ENCODE data around the gene PPY.
"Not testable (repeated sequence)": the region's sequence is repeated elsewhere in the genome, so short reads cannot be mapped to it uniquely, and the experiment has no call there.

Gene PPY

GRCh38 chr17:43966276-43966675, 24.0 kb upstream of the PPY start:
- no peak for DNase-seq (ENCODE audit: low read depth in 3 of 3)

DNA sequence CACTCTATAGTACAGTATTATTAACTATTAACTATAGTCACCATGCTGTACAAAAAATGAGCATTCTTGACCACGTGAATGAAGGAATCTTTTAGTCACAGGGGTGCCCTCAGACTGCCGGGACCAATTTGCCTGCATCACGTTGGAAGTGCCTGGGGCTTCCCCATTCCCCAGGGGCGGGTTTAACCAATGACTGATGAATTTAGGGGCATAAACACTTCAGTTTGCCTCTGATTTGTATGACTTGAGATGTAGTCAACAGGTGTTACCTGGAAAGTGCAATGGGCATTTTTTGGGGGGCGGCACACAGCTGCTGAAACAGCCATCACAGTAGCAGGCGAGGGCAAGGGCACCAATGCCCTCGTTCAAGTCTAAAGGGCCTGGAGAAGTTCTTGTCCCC, 20.2 kb upstream of the PPY start:
- DNase-seq (ENCODE audit: low read depth in 3 of 3) = no peak

DNA sequence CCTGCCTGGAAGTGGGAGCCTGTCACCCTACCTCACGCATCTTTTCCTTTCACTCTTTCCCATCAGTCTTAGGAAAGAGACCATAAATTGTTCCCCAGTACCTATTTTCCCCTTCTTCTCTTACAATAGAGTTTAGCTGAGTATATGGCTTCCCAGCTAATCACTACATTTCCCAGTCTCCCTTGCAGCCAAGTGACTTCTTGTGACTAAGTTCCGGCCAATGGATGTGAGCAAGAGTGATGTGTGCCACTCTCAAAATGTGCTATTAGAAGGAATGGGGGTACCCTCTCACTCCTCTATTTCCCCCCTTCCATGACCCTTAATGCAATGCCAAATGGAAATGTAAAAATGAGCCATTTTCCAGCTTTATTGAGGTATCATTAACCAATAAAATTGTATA, 19.7 kb upstream of the PPY start:
- no peak for DNase-seq (ENCODE audit: low read depth in 3 of 3)

- DNase-seq (ENCODE audit: low read depth in 3 of 3) = not testable (repeated sequence)
Measured at GRCh38 chr17:43961292-43961691, 19.0 kb upstream of the PPY start.

DNA sequence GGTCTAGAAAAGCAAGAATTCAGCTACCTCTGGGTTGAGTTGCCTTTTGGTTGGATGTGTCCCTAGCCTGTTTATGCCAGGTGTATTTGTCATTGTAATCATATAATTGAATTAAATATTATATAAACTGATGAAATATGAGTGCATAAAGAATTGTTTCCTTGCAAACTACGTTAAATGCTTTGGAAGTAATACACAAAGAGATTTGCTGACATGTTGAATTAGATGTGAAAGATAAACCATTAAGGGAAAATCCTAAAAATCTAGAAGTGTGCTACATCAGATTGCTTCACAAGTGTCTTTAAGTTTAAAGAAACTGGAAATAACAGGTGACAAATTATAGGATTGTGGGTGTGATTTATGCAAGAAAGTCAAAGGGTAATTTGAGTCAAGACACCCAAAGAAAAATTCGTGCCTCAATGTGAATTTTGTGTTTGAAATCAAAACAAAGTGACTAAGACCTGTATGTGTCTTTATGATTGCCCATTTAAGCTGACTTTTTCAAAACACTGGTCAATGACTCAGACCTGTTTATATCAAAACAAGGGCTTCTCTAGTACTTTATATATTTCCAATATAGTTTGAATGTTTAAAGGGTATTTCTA, 16.6 kb upstream of the PPY start:
- DNase-seq (ENCODE audit: low read depth in 3 of 3) = no peak

GRCh38 chr17:43956222-43956621, 13.9 kb upstream of the PPY start:
- no peak for DNase-seq (ENCODE audit: low read depth in 3 of 3)

- no peak for DNase-seq (ENCODE audit: low read depth in 3 of 3)
Measured at GRCh38 chr17:43953746-43954145, 11.5 kb upstream of the PPY start, which contains the start of gene PYY. TSS of gene PYY (minus strand) at chr17:43953940. CDS start at chr17:43953483, 457 bp downstream.

- no peak for DNase-seq (ENCODE audit: low read depth in 3 of 3)
Measured at GRCh38 chr17:43952724-43953666, 10.7 kb upstream of the PPY start.

- no peak for DNase-seq (ENCODE audit: low read depth in 3 of 3)
Measured at GRCh38 chr17:43952351-43952723, 10.1 kb upstream of the PPY start.

DNA sequence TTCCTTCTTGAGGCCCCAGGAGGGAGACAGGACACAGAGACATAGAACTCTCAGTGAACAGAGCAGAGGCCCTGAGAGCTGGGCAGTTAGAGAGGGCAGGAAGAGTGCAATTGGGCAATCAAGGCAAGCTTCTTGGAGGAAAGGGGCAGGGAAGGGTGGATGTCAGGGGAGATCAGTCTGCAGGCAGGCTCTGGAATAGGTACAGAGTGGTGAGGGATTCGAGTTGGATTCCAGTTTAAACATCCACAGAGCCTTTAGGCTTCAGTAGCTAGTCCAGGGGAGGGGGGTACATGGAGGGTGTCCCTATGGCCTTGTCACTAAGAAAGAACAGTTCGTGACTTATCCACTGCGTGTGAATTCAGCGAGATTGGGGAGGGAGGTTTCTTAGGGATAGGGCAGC, 9.5 kb upstream of the PPY start:
- DNase-seq (ENCODE audit: low read depth in 3 of 3) = no peak

DNA sequence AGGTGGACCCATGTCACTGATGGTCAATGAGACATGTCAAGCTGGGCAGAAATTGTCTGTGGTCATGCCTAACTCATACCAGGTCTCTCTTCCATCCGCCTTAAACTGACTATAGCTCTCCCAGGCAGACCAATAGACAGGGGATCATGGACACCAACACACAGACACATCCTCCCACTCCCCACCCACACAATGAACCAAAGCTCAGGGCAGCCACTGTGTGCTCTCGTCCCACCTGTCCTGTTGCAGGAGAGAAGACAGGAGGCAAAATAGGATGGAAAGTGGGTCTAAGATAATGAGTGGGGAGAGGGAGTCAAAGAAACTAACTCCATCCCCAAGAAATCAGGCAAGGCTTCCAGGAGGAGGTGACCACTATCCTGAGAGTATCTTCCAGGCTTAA, 8.3 kb upstream of the PPY start:
- no peak for DNase-seq (ENCODE audit: low read depth in 3 of 3)

GRCh38 chr17:43949781-43950180, 7.5 kb upstream of the PPY start:
- DNase-seq (ENCODE audit: low read depth in 3 of 3) = no peak

- no peak for DNase-seq (ENCODE audit: low read depth in 3 of 3)
Measured at GRCh38 chr17:43946781-43947180, 4.5 kb upstream of the PPY start.

- no peak for DNase-seq (ENCODE audit: low read depth in 3 of 3)
Measured at GRCh38 chr17:43945074-43945829, 3.0 kb upstream of the PPY start.

DNA sequence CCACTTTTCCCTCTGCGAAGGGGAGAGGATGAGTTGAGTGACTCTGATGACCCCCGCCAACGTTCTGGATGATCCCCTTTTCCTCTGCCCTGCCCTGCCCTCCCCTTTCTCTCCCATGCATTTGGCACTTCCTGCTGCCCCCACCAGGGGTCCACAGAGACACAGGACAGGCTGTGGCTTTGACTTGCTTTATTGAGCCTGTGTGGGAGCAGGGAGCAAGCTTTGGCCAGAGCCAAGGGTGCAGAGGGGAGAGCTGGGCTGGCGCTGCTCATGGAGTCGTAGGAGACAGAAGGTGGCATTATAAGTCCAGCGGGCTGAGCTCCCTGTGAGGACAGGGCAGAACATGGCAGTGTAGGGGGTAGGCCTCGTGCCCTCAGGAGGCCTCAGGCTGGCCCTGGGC, 1.6 kb downstream of the PPY start:
- DNase-seq (ENCODE audit: low read depth in 3 of 3) = no peak

- no peak for DNase-seq (ENCODE audit: low read depth in 3 of 3)
Measured at GRCh38 chr17:43939886-43940285, 2.4 kb downstream of the PPY start.

GRCh38 chr17:43939452-43939851, 2.8 kb downstream of the PPY start:
- not testable (repeated sequence) for DNase-seq (ENCODE audit: low read depth in 3 of 3)

GRCh38 chr17:43938838-43939182, 3.5 kb downstream of the PPY start:
- DNase-seq (ENCODE audit: low read depth in 3 of 3) = no peak

DNA sequence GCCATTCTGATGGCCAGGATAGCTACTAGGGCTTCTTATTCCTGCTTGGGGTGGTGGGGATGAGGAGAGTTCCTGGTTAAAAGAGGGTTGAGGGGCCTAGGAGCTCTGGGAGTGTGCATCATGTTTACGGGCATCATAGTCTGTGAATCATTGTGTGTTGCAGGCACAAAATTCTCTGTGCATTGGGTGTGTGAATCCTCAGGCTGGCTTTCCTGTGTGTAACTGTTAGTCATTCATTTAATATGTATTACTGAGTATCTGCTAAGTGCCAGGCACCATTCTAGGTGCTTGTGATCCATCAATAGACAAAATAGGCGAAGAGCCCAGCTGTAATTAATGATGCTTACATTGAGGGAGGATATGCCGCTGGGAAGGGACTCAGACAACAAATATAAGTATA, 5.8 kb downstream of the PPY start:
- no peak for DNase-seq (ENCODE audit: low read depth in 3 of 3)

- no peak for DNase-seq (ENCODE audit: low read depth in 3 of 3)
Measured at GRCh38 chr17:43935926-43936261, 6.4 kb downstream of the PPY start.

- no peak for DNase-seq (ENCODE audit: low read depth in 3 of 3)
Measured at GRCh38 chr17:43935204-43935925, 6.9 kb downstream of the PPY start.

DNA sequence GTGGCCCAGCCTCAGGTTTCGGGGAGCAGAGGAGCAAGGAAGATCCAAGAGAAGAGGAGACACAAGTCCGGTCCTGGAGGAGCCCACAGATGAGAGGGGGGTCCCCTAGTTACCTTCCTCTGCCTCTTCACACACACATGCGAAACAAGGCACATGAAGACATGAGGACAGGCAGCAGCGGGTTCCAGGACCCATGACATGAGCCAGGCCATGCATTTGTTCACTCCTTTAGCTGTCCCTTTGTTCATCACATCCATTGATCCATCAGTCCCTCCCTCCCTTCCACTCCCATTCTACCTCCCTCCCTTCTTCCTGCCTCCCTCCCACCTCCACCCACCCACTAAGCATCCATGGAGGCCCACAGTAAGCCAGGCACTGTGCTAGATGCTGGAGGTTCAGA, 9.4 kb downstream of the PPY start:
- no peak for DNase-seq (ENCODE audit: low read depth in 3 of 3)

Data from stimulated activated CD4-positive, alpha-beta T cell treated with anti-CD3 and anti-CD28 coated beads, TNF-alpha, amount 100 ng/mL, for 48 hours (primary cell).